ENCODE results near the gene SLC47A2. TPM values are rescaled to one million over a fixed set of nuclear protein-coding genes. Genes with fewer than 3 reads are reported as not detected.

The SLC47A2 gene
- polyA plus RNA-seq, 1 donor (not counting 4 experiments of a cell fraction or from before 2014, with no cell fraction given): 0.88 TPM

DNA sequence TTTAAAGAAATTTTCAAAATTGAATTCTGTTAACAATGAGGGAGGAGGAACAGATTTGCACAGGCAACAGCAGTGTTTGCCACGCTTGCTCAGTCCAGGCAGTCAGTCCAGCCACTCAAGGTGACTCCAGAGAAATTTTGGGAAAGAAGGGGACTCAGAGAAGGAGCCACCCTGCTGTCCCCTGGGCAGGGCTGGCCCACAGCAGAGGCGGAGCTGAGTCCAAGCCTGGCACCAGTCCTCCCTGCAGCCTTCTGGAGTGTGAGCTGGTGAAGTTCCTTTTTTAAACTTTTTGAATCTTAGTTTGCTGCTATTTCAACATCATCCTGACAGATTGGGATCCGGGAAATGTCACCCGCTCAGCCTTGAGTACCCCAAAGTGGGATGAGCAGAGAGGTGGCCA is 14.5 kb upstream of the SLC47A2 start:
- dilution Hi-C loops (cut with MboI; ENCODE audit: extremely low pct_ligation_motif_present, low sequenced_read_pairs): no loop called here
- no peak for TF ChIP-seq EZH2 (IDR thresholded peaks at IDR 0.05; ENCODE audit: low read length)
- TF ChIP-seq, protein P1, sequence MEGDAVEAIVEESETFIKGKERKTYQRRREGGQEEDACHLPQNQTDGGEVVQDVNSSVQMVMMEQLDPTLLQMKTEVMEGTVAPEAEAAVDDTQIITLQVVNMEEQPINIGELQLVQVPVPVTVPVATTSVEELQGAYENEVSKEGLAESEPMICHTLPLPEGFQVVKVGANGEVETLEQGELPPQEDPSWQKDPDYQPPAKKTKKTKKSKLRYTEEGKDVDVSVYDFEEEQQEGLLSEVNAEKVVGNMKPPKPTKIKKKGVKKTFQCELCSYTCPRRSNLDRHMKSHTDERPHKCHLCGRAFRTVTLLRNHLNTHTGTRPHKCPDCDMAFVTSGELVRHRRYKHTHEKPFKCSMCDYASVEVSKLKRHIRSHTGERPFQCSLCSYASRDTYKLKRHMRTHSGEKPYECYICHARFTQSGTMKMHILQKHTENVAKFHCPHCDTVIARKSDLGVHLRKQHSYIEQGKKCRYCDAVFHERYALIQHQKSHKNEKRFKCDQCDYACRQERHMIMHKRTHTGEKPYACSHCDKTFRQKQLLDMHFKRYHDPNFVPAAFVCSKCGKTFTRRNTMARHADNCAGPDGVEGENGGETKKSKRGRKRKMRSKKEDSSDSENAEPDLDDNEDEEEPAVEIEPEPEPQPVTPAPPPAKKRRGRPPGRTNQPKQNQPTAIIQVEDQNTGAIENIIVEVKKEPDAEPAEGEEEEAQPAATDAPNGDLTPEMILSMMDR (optimal IDR thresholded peaks at IDR 0.05 in 1 of 3, IDR thresholded peaks at IDR 0.05 in 1 of 3, conservative IDR thresholded peaks at IDR 0.05 in 1 of 3; ENCODE audit: extremely low read depth in 1 of 3, insufficient read depth in 2 of 3, low read length in 3 of 3): no peak

DNA sequence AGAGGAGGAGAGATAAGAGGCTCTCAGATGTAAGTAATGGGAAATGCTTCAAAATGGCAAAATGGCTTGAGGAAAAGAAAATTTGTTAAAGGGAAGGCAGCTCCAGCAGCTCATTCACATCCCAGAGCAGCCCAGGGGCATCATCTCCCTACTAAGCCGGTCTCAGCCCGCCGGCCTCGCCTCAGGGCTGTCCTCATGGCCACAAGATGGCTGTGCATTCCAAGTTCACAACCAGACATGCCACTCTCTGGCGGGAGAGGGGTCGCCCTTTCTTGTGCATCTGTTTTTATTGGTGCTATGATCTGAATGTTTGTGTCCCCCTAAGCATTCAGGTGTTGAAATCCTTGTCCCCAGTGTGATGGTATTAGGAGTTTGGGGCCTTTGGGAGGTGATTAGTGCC is 13.5 kb upstream of the SLC47A2 start:
- Histone ChIP-seq H2AFZ (ENCODE audit: control insufficient read depth, low read length) (peak overlapping the region; percentile 18), H3K27me3 (ENCODE audit: control insufficient read depth, extremely low read depth, insufficient read depth, low read length) (no peaks in the 10 kb centered on the region), H3K9me1 (ENCODE audit: control insufficient read depth, extremely low read depth, insufficient read depth, low read length) (no peaks in the 10 kb centered on the region), H3K4me3 (ENCODE audit: control insufficient read depth in 2 of 3, extremely low read depth in 1 of 3, insufficient read depth in 2 of 3, low read depth in 1 of 3, low read length in 3 of 3) (no peak overlapping the region), H3K27ac (ENCODE audit: control insufficient read depth, insufficient read depth, low read length) (no peak overlapping the region), H3K4me2 (ENCODE audit: control insufficient read depth, extremely low read depth, insufficient read depth, low read depth, low read length) (no peak overlapping the region), H3K36me3 (ENCODE audit: control insufficient read depth in 2 of 2, extremely low read depth in 1 of 2, insufficient read depth in 2 of 2, low read length in 2 of 2) (no peaks in the 10 kb centered on the region), H3K9me3 (ENCODE audit: control insufficient read depth, low read depth, low read length) (no peaks in the 10 kb centered on the region), H4K20me1 (ENCODE audit: control insufficient read depth, extremely low read depth, insufficient read depth, low read length) (no peaks in the 10 kb centered on the region), H3K4me1 (ENCODE audit: control insufficient read depth, extremely low read depth, insufficient read depth, low read length) (peaks cover 18% of the 10 kb centered on the region), H3K9ac (ENCODE audit: control insufficient read depth, extremely low read depth, insufficient read depth, low read length) (no peak overlapping the region), H3K79me2 (ENCODE audit: control insufficient read depth, insufficient read depth, low read length) (no peaks in the 10 kb centered on the region)
- DNase-seq (ENCODE audit: low read depth, low spot score) (no peak), FAIRE-seq (no peak)
- TF ChIP-seq EZH2 (IDR thresholded peaks at IDR 0.05; ENCODE audit: low read length): no peak
- TF ChIP-seq, protein P1 (optimal IDR thresholded peaks at IDR 0.05 in 1 of 3, IDR thresholded peaks at IDR 0.05 in 1 of 3, conservative IDR thresholded peaks at IDR 0.05 in 1 of 3; ENCODE audit: extremely low read depth in 1 of 3, insufficient read depth in 2 of 3, low read length in 3 of 3): no peak
- dilution Hi-C loops (cut with MboI; ENCODE audit: extremely low pct_ligation_motif_present, low sequenced_read_pairs): no loop called here

More for the DNA sequence above, 14.5 kb upstream of the SLC47A2 start:
- DNase-seq (ENCODE audit: low read depth, low spot score): no peak
- Histone ChIP-seq H3K79me2 (ENCODE audit: control insufficient read depth, insufficient read depth, low read length) (no peaks in the 10 kb centered on the region), H3K27me3 (ENCODE audit: control insufficient read depth, extremely low read depth, insufficient read depth, low read length) (no peaks in the 10 kb centered on the region), H3K9me1 (ENCODE audit: control insufficient read depth, extremely low read depth, insufficient read depth, low read length) (no peaks in the 10 kb centered on the region), H3K4me3 (ENCODE audit: control insufficient read depth in 2 of 3, extremely low read depth in 1 of 3, insufficient read depth in 2 of 3, low read depth in 1 of 3, low read length in 3 of 3) (no peak overlapping the region), H3K4me1 (ENCODE audit: control insufficient read depth, extremely low read depth, insufficient read depth, low read length) (peaks cover 16% of the 10 kb centered on the region), H3K4me2 (ENCODE audit: control insufficient read depth, extremely low read depth, insufficient read depth, low read depth, low read length) (no peak overlapping the region), H2AFZ (ENCODE audit: control insufficient read depth, low read length) (no peak overlapping the region), H3K9ac (ENCODE audit: control insufficient read depth, extremely low read depth, insufficient read depth, low read length) (no peak overlapping the region), H3K9me3 (ENCODE audit: control insufficient read depth, low read depth, low read length) (no peaks in the 10 kb centered on the region), H3K27ac (ENCODE audit: control insufficient read depth, insufficient read depth, low read length) (no peak overlapping the region), H3K36me3 (ENCODE audit: control insufficient read depth in 2 of 2, extremely low read depth in 1 of 2, insufficient read depth in 2 of 2, low read length in 2 of 2) (no peaks in the 10 kb centered on the region), H4K20me1 (ENCODE audit: control insufficient read depth, extremely low read depth, insufficient read depth, low read length) (no peaks in the 10 kb centered on the region)
- FAIRE-seq: no peak
